Prostate gland (tissue), 2 donors: ENCODE data around the gene OR3A1. TPM values are rescaled to one million over a fixed set of nuclear protein-coding genes. Genes with fewer than 3 reads are reported as not detected.
"Not testable (repeated sequence)": the region's sequence is repeated elsewhere in the genome, so short reads cannot be mapped to it uniquely, and the experiment has no call there.

ENCODE experiments used
- DNase-seq: peaks from one replicate; pipeline ENCODE4 v3.0.0-alpha.2; 2019; ENCODE audit warnings: low spot score
- H3K27ac ChIP-seq, 2 donors: fragments of 200-600 bp; sonication (generic); 2 replicates each; pipeline ENCODE4 v1.5.1; 2017 to 2019
- H3K27me3 ChIP-seq: fragments of 200-600 bp; sonication (generic); replicated peaks from 2 replicates; pipeline ENCODE4 v1.5.1; 2019; ENCODE audit not compliant: insufficient read depth
- H3K36me3 ChIP-seq, 2 donors: fragments of 200-600 bp; sonication (generic); 1 replicate in 1 of 2; 2 replicates in 1 of 2; pipeline versions ENCODE4 v1.5.1 to v1.8.1; 2017 to 2019
- H3K4me1 ChIP-seq: fragments of 200-600 bp; sonication (generic); replicated peaks from 2 replicates; pipeline ENCODE4 v1.5.1; 2019
- H3K4me3 ChIP-seq, 2 donors: fragments of 200-600 bp; sonication (generic); 2 replicates each; pipeline ENCODE4 v1.5.1; 2017 to 2019
- H3K9me3 ChIP-seq: fragments of 200-600 bp; sonication (generic); 2 replicates; pipeline ENCODE4 v1.5.1; 2017
- POLR2A ChIP-seq: fragments of 450-650 bp; IDR thresholded peaks from one replicate; pipeline ENCODE4 v1.6.1; 2016; ENCODE audit warnings: antibody characterized with exemption, mild to moderate bottlenecking
- POLR2AphosphoS5 ChIP-seq: sonication (generic); formaldehyde crosslinking; IDR thresholded peaks from one replicate; pipeline ENCODE4 v1.6.1; 2017; ENCODE audit warnings: antibody characterized with exemption
- WGBS: methylation state at CpG from one replicate; pipeline ENCODE4 v1.1.5; 2018; 5-methylcytosine and 5-hydroxymethylcytosine counted together
- intact Hi-C: fragments of 100-400 bp; cut with DNase I; formaldehyde crosslinking; loops from one replicate; pipeline ENCODE4 v1.14.2; 2022
- total RNA-seq, 2 donors: library from RNA; depleted of rRNA; stranded (reverse); fragments of >200 nt; gene quantifications; one replicate each; pipeline ENCODE4 v1.1.0, GENCODE V29; 2016
- TF ChIP-seq, protein P1 (sequence below), 4 experiments: fragments of 200-600 bp in 2 of 4; fragments of 450-650 bp in 2 of 4; sonication (generic) in 2 of 4; IDR thresholded peaks; 1 replicate in 3 of 4; 2 replicates in 1 of 4; pipeline ENCODE4 v1.5.1; 2016 to 2019; ENCODE audit warnings: antibody characterized with exemption in 4 of 4, mild to moderate bottlenecking in 2 of 4, moderate library complexity in 2 of 4

OR3A1 gene
- total RNA-seq, 2 donors from 2014 or later = 2.8 TPM; not detected in 1

DNA sequence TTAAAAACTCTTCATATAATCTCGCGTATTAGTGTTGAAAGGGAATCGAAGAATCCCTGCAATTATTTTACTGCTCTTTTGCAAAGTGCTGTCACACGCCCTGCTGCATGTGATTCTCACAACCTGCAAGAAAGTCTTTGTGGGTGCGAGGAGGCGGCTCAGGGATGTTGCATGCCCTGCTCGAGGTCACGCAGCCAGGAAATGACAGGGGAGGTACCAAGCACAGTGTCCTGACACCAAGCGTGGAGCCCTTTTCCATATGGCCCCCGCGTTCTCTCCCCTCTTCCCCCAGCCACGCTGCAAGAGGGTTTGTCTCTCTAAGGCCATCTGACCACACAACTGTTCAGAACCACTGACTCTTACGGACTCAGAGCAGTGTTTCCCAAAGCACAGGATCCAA lies 37.6 kb downstream of the OR3A1 start:
- no peaks in the 10 kb centered on the region for H3K4me1 ChIP-seq
- WGBS = 82% methylated on average over 13 of the region's 13 CpGs
- H3K9me3 ChIP-seq = no peaks in the 10 kb centered on the region

DNA sequence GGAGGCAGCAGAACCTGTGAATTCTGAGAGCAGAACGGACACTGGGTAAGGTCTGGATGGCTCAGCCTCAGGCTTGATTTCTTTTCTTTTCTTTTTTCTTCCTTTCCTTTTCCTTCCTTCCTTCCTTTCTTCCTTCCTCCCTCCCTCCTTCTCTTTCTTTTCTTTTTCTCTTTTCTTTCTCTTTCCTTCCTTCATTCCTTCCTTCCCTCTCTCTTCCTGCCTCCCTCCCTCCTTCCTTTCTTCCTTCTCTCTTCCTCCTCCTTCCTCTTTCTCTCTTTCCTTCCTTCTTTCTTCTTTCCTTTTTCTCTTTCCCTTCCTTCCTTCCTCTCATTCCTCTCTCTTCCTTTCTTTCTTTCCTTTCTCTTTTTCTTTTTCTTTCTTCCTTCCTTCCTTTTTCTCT lies 38.0 kb downstream of the OR3A1 start:
- WGBS = 82% methylated on average over 1 of the region's 1 CpG
- intact Hi-C loops = no loop called here
- H3K27ac ChIP-seq = no peak overlapping the region

More for the DNA sequence above, 37.6 kb downstream of the OR3A1 start:
- Histone ChIP-seq H3K36me3 (no peaks in the 10 kb centered on the region), H3K27ac (no peak overlapping the region), H3K27me3 (no peaks in the 10 kb centered on the region), H3K4me3 (no peak overlapping the region)
- intact Hi-C loops = no loop called here
- TF ChIP-seq POLR2AphosphoS5 (no peak), POLR2A (no peak)
- TF ChIP-seq, protein P1, sequence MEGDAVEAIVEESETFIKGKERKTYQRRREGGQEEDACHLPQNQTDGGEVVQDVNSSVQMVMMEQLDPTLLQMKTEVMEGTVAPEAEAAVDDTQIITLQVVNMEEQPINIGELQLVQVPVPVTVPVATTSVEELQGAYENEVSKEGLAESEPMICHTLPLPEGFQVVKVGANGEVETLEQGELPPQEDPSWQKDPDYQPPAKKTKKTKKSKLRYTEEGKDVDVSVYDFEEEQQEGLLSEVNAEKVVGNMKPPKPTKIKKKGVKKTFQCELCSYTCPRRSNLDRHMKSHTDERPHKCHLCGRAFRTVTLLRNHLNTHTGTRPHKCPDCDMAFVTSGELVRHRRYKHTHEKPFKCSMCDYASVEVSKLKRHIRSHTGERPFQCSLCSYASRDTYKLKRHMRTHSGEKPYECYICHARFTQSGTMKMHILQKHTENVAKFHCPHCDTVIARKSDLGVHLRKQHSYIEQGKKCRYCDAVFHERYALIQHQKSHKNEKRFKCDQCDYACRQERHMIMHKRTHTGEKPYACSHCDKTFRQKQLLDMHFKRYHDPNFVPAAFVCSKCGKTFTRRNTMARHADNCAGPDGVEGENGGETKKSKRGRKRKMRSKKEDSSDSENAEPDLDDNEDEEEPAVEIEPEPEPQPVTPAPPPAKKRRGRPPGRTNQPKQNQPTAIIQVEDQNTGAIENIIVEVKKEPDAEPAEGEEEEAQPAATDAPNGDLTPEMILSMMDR (IDR thresholded peaks at IDR 0.05) = no peak
- DNase-seq = no peak

DNA sequence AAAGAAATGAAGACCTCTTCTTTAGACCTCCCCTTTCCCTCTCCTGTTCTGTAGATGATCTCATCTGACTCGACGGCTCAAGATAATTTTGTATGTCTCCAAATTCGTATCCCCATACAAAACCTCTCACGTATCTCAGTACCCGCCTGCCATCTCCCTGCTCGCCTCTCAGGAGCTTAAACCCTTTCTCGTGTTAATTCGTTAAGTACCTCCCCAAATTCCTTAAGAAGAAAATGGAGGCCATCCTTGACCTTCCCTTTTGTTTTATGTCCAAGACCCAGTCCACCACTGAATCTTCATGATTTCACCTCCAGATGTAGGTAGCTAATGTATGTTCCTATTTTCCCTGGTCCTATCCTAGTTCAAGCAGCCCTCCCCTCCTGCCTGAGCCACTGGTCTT lies 41.6 kb downstream of the OR3A1 start:
- H3K36me3 ChIP-seq = no peaks in the 10 kb centered on the region
- H3K9me3 ChIP-seq = no peaks in the 10 kb centered on the region
- H3K4me1 ChIP-seq = no peaks in the 10 kb centered on the region
- intact Hi-C loops = no loop called here
- H3K27me3 ChIP-seq = no peaks in the 10 kb centered on the region
- no peak for TF ChIP-seq POLR2AphosphoS5
- TF ChIP-seq, protein P1 (IDR thresholded peaks at IDR 0.05) = no peak
- no peak for TF ChIP-seq POLR2A
- no peak overlapping the region for H3K4me3 ChIP-seq
- DNase-seq = no peak
- WGBS = 90% methylated on average over 8 of the region's 8 CpGs
- H3K27ac ChIP-seq = no peak overlapping the region

More for the DNA sequence above, 38.0 kb downstream of the OR3A1 start:
- DNase-seq = no peak
- H3K4me3 ChIP-seq = no peak overlapping the region
- no peaks in the 10 kb centered on the region for H3K36me3 ChIP-seq
- no peaks in the 10 kb centered on the region for H3K27me3 ChIP-seq
- TF ChIP-seq, protein P1 (IDR thresholded peaks at IDR 0.05) = no peak
- no peaks in the 10 kb centered on the region for H3K4me1 ChIP-seq
- no peaks in the 10 kb centered on the region for H3K9me3 ChIP-seq

DNA sequence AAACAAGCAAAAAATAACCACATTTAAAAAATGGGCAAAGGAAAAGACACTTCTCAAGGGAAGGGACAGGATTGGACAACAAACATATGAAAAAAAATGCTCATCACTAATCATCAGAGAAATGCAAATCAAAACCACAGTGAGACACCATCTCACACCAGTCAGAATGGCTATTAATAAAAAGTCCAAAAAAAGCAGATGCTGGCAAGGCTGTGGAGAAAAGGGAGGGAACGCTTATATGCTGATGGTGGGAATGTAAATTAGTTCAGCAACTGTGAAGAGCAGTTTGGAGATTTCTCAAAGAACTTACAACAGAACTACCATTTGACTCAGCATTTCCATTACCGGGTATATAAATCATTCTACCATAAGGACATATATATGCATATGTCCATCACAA lies 49.1 kb downstream of the OR3A1 start:
- H3K4me3 ChIP-seq, H3K36me3 ChIP-seq, H3K27ac ChIP-seq, H3K27me3 ChIP-seq, H3K9me3 ChIP-seq, DNase-seq, H3K4me1 ChIP-seq, intact Hi-C loops: not testable (repeated sequence)
- no CpG with 5 or more reads among the region's 2 CpGs for WGBS

DNA sequence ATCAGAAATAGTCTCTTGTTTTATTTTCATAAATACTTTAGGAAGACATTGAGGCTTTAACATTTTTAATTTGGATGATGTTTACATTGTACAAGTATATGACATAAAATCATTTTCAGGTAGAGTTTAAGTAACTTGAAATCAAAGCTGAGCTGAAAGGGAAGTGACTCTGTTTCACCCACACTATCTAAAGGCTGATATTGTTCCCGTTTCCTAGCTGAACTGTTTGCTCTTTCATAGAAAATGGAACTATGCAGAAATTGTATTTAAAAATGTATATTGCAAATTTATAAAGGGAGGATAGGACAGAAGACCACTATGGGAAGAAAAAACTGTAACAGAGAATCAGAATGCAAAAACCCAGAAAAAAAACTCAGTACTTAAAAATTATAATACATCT lies 53.3 kb downstream of the OR3A1 start:
- H3K4me1 ChIP-seq, H3K27ac ChIP-seq, H3K4me3 ChIP-seq, DNase-seq, H3K27me3 ChIP-seq, H3K36me3 ChIP-seq, intact Hi-C loops, H3K9me3 ChIP-seq: not testable (repeated sequence)
- WGBS = 75% methylated on average over 1 of the region's 1 CpG

DNA sequence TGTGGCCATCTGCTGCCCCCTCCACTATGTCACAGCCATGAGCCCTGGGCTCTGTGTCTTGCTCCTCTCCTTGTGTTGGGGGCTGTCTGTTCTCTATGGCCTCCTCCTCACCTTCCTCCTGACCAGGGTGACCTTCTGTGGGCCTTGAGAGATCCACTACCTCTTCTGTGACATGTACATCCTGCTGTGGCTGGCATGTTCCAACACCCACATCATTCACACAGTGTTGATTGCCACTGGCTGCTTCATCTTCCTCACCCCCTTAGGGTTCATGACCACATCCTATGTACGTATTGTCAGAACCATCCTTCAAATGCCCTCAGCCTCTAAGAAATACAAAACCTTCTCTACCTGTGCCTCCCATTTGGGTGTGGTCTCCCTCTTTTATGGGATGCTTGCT lies 57.1 kb downstream of the OR3A1 start:
- 100% methylated on average over 1 of the region's 1 CpG for WGBS
- H3K4me3 ChIP-seq, intact Hi-C loops, DNase-seq, H3K27me3 ChIP-seq, H3K4me1 ChIP-seq, H3K27ac ChIP-seq, H3K36me3 ChIP-seq, H3K9me3 ChIP-seq: not testable (repeated sequence)

Other genes starting within 250 kb of the OR3A1 start
- not detected for gene OR1D5, start 234.8 kb downstream of the OR3A1 start, total RNA-seq
- gene OR1D2, start 193.9 kb downstream of the OR3A1 start, total RNA-seq = not detected
- not detected for gene OR1G1, start 170.8 kb downstream of the OR3A1 start, total RNA-seq
- not detected for gene OR1A2, start 100.8 kb downstream of the OR3A1 start, total RNA-seq
- not detected for gene OR1A1, start 90.7 kb downstream of the OR3A1 start, total RNA-seq
- 1 to 10 TPM in 1 of 2 donors, not detected in 1; 7.9 TPM for gene OR3A2, start 87.9 kb upstream of the OR3A1 start, total RNA-seq
- not detected for gene OR1E1, start 100.0 kb upstream of the OR3A1 start, total RNA-seq
- not detected for gene OR3A3, start 113.0 kb upstream of the OR3A1 start, total RNA-seq
- not detected for gene OR1E2, start 135.5 kb upstream of the OR3A1 start, total RNA-seq
- 10 to 100 TPM in 1 of 2 donors, not detected in 1; 13.5 TPM for gene SPATA22, start 173.5 kb upstream of the OR3A1 start, total RNA-seq
- gene ASPA, start 177.6 kb upstream of the OR3A1 start, total RNA-seq = 1 to 10 TPM in 1 of 2 donors, under 1 TPM in 1; 0.46 to 3.5 TPM